Measurements from ENCODE around the gene PGM5. TPM values are rescaled to one million over a fixed set of nuclear protein-coding genes. Genes with fewer than 3 reads are reported as not detected.

The PGM5 gene
- polyA plus RNA-seq, 1 donor (not counting 4 experiments of a cell fraction or from before 2014, with no cell fraction given), result 0.18 TPM

DNA sequence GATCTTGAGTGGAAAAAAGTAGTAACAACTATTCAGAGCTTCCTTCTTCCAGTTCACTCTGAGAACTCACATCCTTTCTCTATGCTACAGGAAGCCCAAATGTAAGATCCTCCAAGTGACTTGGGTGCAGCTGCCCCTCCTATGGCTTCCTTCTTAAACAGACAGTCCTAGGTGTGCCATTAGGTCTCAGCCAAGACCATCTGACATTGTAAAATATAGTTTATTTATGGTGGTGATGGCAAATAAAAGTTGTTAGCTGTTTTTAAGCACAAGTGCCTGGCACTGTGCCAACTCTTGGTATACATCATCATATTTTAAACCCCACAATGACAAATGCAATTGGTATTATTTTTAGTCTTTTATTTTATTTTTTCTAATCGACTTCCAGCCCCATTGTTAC is 126.1 kb downstream of the PGM5 start:
- dilution Hi-C loops (cut with MboI; ENCODE audit: extremely low pct_ligation_motif_present, low sequenced_read_pairs), result no loop called here
- H3K9me3 ChIP-seq (ENCODE audit: control insufficient read depth, low read depth, low read length), result no peaks in the 10 kb centered on the region

GRCh38 chr9:68488126-68488525 is 131.7 kb downstream of the PGM5 start:
- dilution Hi-C loops (cut with MboI; ENCODE audit: extremely low pct_ligation_motif_present, low sequenced_read_pairs), result no loop called here
- Histone ChIP-seq H3K4me3 (ENCODE audit: control insufficient read depth in 2 of 3, extremely low read depth in 1 of 3, insufficient read depth in 2 of 3, low read depth in 1 of 3, low read length in 3 of 3) (no peak overlapping the region), H3K27ac (ENCODE audit: control insufficient read depth, insufficient read depth, low read length) (no peak overlapping the region), H3K4me2 (ENCODE audit: control insufficient read depth, extremely low read depth, insufficient read depth, low read depth, low read length) (no peak overlapping the region), H3K9ac (ENCODE audit: control insufficient read depth, extremely low read depth, insufficient read depth, low read length) (no peak overlapping the region), H2AFZ (ENCODE audit: control insufficient read depth, low read length) (no peak overlapping the region), H3K9me3 (ENCODE audit: control insufficient read depth, low read depth, low read length) (no peaks in the 10 kb centered on the region), H4K20me1 (ENCODE audit: control insufficient read depth, extremely low read depth, insufficient read depth, low read length) (no peaks in the 10 kb centered on the region), H3K79me2 (ENCODE audit: control insufficient read depth, insufficient read depth, low read length) (no peaks in the 10 kb centered on the region), H3K27me3 (ENCODE audit: control insufficient read depth, extremely low read depth, insufficient read depth, low read length) (no peaks in the 10 kb centered on the region), H3K9me1 (ENCODE audit: control insufficient read depth, extremely low read depth, insufficient read depth, low read length) (no peaks in the 10 kb centered on the region), H3K36me3 (ENCODE audit: control insufficient read depth in 2 of 2, extremely low read depth in 1 of 2, insufficient read depth in 2 of 2, low read length in 2 of 2) (no peaks in the 10 kb centered on the region), H3K4me1 (ENCODE audit: control insufficient read depth, extremely low read depth, insufficient read depth, low read length) (no peaks in the 10 kb centered on the region)
- FAIRE-seq, result no peak
- no peak for DNase-seq (ENCODE audit: low read depth, low spot score)
- no peak for TF ChIP-seq EZH2 (IDR thresholded peaks at IDR 0.05; ENCODE audit: low read length)
- TF ChIP-seq, protein P1, sequence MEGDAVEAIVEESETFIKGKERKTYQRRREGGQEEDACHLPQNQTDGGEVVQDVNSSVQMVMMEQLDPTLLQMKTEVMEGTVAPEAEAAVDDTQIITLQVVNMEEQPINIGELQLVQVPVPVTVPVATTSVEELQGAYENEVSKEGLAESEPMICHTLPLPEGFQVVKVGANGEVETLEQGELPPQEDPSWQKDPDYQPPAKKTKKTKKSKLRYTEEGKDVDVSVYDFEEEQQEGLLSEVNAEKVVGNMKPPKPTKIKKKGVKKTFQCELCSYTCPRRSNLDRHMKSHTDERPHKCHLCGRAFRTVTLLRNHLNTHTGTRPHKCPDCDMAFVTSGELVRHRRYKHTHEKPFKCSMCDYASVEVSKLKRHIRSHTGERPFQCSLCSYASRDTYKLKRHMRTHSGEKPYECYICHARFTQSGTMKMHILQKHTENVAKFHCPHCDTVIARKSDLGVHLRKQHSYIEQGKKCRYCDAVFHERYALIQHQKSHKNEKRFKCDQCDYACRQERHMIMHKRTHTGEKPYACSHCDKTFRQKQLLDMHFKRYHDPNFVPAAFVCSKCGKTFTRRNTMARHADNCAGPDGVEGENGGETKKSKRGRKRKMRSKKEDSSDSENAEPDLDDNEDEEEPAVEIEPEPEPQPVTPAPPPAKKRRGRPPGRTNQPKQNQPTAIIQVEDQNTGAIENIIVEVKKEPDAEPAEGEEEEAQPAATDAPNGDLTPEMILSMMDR (optimal IDR thresholded peaks at IDR 0.05 in 1 of 3, IDR thresholded peaks at IDR 0.05 in 1 of 3, conservative IDR thresholded peaks at IDR 0.05 in 1 of 3; ENCODE audit: extremely low read depth in 1 of 3, insufficient read depth in 2 of 3, low read length in 3 of 3), result no peak

More for the DNA sequence above, 126.1 kb downstream of the PGM5 start:
- DNase-seq (ENCODE audit: low read depth, low spot score) (no peak), FAIRE-seq (no peak)
- H3K27me3 ChIP-seq (ENCODE audit: control insufficient read depth, extremely low read depth, insufficient read depth, low read length), result no peaks in the 10 kb centered on the region
- no peak overlapping the region for H2AFZ ChIP-seq (ENCODE audit: control insufficient read depth, low read length)
- no peak for TF ChIP-seq EZH2 (IDR thresholded peaks at IDR 0.05; ENCODE audit: low read length)
- TF ChIP-seq, protein P1 (optimal IDR thresholded peaks at IDR 0.05 in 1 of 3, IDR thresholded peaks at IDR 0.05 in 1 of 3, conservative IDR thresholded peaks at IDR 0.05 in 1 of 3; ENCODE audit: extremely low read depth in 1 of 3, insufficient read depth in 2 of 3, low read length in 3 of 3), result no peak
- no peaks in the 10 kb centered on the region for H3K79me2 ChIP-seq (ENCODE audit: control insufficient read depth, insufficient read depth, low read length)
- no peak overlapping the region for H3K4me2 ChIP-seq (ENCODE audit: control insufficient read depth, extremely low read depth, insufficient read depth, low read depth, low read length)
- no peak overlapping the region for H3K9ac ChIP-seq (ENCODE audit: control insufficient read depth, extremely low read depth, insufficient read depth, low read length)
- H4K20me1 ChIP-seq (ENCODE audit: control insufficient read depth, extremely low read depth, insufficient read depth, low read length), result no peaks in the 10 kb centered on the region
- H3K36me3 ChIP-seq (ENCODE audit: control insufficient read depth in 2 of 2, extremely low read depth in 1 of 2, insufficient read depth in 2 of 2, low read length in 2 of 2), result no peaks in the 10 kb centered on the region
- no peaks in the 10 kb centered on the region for H3K9me1 ChIP-seq (ENCODE audit: control insufficient read depth, extremely low read depth, insufficient read depth, low read length)
- no peaks in the 10 kb centered on the region for H3K4me1 ChIP-seq (ENCODE audit: control insufficient read depth, extremely low read depth, insufficient read depth, low read length)
- H3K4me3 ChIP-seq (ENCODE audit: control insufficient read depth in 2 of 3, extremely low read depth in 1 of 3, insufficient read depth in 2 of 3, low read depth in 1 of 3, low read length in 3 of 3), result no peak overlapping the region
- H3K27ac ChIP-seq (ENCODE audit: control insufficient read depth, insufficient read depth, low read length), result no peak overlapping the region

Data from keratinocyte (primary cell).